KG1 (cell line): Measurements from ENCODE around the gene THSD4.

Experiments
- DNase-seq: peaks from one replicate; lab custom pipeline; 2025; lab: John Stamatoyannopoulos, UW

THSD4 gene

GRCh38 chr15:71501344-71502076 lies 386.2 kb downstream of the THSD4 start:
- DNase-seq = no peak

GRCh38 chr15:71502077-71502432 lies 386.8 kb downstream of the THSD4 start:
- DNase-seq = no peak

- DNase-seq = no peak
Observed at GRCh38 chr15:71505962-71506361, 390.7 kb downstream of the THSD4 start.

- DNase-seq = no peak
Observed at GRCh38 chr15:71506946-71507345, 391.7 kb downstream of the THSD4 start.

GRCh38 chr15:71508081-71508682 lies 392.9 kb downstream of the THSD4 start:
- no peak for DNase-seq

- DNase-seq = no peak
Observed at GRCh38 chr15:71509139-71509538, 393.9 kb downstream of the THSD4 start.

- no peak for DNase-seq
Observed at GRCh38 chr15:71510763-71511162, 395.5 kb downstream of the THSD4 start.

- DNase-seq = no peak
Observed at GRCh38 chr15:71511796-71512681, 396.8 kb downstream of the THSD4 start.

- DNase-seq = no peak
Observed at GRCh38 chr15:71512682-71513006, 397.4 kb downstream of the THSD4 start.

GRCh38 chr15:71515375-71516186 lies 400.3 kb downstream of the THSD4 start:
- no peak for DNase-seq

- no peak for DNase-seq
Observed at GRCh38 chr15:71517751-71518150, 402.5 kb downstream of the THSD4 start.

- no peak for DNase-seq
Observed at GRCh38 chr15:71518661-71519060, 403.4 kb downstream of the THSD4 start.

GRCh38 chr15:71526060-71526820 lies 411.0 kb downstream of the THSD4 start:
- no peak for DNase-seq

GRCh38 chr15:71529361-71529760 lies 414.1 kb downstream of the THSD4 start:
- DNase-seq = no peak

- no peak for DNase-seq
Observed at GRCh38 chr15:71530116-71530515, 414.8 kb downstream of the THSD4 start.

GRCh38 chr15:71532994-71533393 lies 417.7 kb downstream of the THSD4 start:
- no peak for DNase-seq

GRCh38 chr15:71538181-71538580 lies 422.9 kb downstream of the THSD4 start:
- DNase-seq = no peak

- no peak for DNase-seq
Observed at GRCh38 chr15:71541746-71542145, 426.5 kb downstream of the THSD4 start.

- no peak for DNase-seq
Observed at GRCh38 chr15:71542836-71543235, 427.6 kb downstream of the THSD4 start.

- DNase-seq = no peak
Observed at GRCh38 chr15:71543413-71543812, 428.1 kb downstream of the THSD4 start.

- no peak for DNase-seq
Observed at GRCh38 chr15:71545223-71545760, 430.0 kb downstream of the THSD4 start.
